Cortex of kidney (tissue), 1 donor: Measurements from ENCODE around the gene TSHZ2.

Experiments
- DNase-seq: peaks from one replicate; lab custom pipeline; 2025; lab: John Stamatoyannopoulos, UW

TSHZ2 gene

DNA sequence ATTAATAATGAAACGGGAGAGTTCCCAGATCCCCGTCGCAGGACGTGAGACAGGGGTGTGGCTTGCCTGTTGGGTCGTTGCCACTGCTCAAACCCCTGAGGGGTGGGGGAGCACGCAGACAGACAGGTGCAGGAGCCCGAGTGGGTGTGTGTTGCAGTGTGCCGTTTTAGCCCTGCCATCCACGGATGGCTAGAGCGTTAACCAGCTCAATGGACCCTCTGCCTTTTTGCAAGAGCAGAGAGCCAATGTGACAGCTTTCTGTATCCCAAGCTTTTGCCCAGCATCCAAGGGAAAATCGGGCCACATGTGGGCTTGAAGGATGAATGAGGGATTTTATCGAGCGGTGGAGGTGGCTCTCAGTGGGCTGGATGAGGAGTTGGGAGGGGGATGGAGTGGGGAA is 237.9 kb downstream of the TSHZ2 start:
- DNase-seq = no peak

DNA sequence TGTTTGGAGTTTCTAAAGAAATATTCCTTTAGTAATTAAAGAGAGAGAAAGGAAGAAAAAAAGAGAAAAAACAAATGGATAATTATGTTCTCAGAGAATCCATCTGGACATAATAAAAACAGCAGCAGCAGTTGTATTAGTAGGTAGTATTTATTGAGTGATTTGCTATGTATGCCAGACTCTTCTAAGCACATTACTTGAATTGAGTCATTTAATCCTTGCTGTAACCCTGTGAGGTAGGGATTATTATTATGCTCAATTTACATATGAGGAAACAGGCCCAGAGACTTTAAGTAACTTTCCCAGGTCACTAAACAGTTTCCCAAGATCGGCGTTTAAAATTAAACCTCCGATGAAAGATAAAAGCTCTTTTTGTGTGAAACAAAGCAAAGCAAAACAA is 238.8 kb downstream of the TSHZ2 start:
- DNase-seq = no peak

DNA sequence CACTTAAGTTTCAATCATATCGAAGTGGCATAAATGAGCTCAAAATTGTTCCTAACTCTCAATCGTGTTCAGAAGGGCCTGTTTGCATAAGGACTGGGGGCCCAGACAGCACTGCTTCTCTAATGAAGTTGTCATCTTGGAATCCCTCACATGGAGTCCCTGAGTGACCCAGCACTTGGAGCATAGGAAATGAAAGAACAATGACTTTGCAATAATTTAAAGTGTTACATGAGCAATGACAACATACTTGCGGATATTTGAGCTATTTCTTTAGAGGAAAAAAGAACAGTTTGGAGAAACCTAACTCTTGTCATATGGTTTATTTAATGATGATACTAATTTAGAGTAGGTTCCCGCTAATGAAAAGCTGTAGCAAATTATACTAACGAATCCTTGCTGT is 239.9 kb downstream of the TSHZ2 start:
- DNase-seq = no peak

DNA sequence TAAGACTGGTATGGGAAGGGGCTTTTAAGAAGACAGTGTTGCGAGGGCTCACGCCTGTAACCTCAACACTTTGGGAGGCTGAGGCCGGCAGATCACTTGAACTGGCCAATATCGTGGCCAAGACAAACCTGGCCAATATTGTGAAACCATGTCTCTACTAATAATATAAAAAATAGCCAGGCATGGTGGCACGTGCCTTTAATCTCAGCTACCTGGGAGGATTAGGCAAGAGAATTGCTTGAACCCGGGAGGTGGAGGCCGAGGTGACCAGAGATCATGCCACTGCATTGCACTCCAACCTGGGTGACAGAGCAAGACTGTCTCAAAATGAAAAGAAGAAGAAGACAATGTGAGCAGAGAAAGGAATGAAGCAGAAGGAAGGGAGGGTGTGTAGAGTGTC is 242.2 kb downstream of the TSHZ2 start:
- DNase-seq = no peak

DNA sequence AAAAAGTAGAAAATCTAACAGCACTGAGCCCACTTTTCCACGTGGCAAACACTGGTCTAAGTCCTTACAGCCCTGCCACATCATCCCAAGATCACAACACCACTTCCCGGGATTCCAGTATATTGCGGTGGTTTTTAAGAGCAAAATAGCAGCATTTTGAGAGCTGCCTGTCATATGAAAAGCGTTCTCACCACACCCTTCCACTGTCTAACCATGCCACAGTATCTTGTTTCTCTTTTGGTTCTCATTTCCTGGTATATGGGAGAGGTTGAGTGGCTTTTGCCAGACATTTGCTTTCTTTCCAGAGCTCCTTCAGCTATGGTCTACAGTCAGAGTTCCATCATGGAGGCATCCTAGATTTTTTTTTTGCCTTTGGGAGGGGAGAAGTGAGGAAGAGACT is 243.0 kb downstream of the TSHZ2 start:
- DNase-seq = no peak

DNA sequence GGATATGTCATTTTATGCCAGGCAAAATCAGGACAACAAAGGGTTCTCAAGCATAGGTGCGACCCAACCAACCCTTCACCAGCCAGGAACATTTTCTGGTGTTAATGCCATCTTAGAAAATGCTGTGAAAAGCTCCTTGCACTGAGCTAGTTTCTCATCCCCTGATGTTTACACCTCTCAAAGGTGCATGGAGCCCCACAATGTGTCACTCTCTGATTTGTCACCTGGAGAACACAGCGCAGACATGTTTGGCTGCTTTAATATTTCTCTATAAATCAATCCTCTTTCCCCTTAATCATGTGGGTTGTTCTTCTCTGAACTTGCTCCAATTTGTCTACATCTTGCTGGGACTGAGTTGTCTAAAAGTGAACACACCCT is 244.3 kb downstream of the TSHZ2 start:
- DNase-seq = no peak

DNA sequence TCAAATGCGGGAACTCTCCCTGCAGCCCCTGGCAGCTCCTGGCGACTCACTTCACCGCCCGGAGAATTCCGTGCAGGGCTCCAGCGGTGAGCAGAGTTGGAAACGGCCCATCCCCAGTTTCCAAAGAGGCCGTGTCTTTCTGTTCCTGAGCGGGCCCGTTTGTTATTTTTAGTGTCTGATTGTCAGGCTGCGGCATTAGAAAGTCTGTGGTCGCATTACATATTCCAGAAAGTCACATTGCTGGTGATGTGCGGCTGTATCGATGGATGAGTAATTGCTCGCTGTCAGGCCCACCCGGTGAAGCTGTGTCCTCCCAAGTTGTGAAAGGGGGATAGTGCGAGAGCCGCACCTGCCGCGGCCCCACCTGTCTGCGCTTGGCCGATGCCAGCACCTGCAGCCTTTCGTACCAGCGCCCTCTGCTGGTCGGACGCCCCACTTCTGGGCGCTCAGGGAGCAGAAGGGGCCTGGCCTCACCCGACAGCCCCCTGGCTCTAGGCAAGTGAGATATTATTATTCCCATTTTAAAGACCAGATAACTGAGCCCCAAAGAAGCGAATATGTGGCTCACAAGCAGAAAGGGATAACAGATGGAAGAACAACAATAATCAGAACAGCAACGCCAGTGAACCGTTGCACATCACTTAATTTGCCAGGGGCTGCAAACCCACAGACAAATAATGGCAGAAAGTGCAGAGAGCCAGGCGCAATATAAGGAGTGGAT is 244.9 kb downstream of the TSHZ2 start:
- no peak for DNase-seq

DNA sequence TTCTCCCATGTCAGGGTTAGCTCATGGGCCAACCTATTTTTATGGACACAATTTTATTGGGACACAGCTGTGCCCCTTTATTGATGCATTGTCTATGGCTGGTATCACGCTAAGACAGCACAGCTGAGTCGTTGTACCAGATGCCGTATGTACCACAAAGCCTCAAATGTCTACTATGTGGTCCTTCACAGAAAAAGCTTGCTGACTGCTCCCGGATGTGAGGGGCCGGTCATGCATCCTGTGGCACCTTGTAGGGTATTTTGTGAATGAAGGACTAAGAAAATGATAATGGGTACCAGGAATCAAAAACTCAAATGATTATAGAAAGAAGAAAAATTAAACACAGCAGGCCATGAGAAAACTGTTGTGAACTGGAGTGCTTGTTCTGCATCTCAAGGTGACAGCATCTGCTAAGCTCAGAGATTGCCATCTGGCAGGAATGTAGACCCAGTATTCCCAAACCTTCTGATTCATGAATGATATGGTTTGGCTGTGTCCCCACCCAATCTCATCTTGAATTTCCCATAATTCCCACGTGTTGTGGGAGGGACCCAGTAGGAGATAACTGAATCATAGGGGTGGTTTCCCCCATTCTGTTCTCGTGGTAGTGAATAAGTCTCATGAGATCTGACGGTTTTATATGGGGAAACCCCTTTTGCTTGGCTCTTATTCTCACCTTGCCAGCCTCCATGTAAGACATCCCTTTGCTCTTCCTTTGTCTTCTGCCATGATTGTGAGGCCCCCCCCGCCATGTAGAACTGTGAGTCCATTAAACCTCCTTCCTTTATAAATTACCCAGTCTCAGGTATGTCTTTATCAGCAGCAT is 248.5 kb downstream of the TSHZ2 start:
- no peak for DNase-seq

DNA sequence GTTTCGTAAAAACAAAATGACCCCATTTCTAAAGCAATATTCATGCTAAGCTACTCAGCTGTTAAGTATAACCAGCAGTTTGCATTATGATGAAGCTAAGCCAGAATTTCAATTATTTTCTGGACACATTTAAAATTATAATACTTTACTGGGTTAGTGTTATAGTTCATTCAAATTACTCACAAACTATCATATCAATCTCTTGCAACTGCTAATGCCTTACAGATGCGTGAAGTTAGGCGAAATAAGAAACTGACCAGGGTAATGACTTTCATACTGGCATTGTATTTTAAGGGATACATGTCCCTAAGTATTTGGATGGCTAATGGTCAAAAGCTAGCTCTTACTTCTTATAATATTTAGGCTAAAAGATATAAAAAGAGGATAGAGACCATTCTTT is 249.6 kb downstream of the TSHZ2 start:
- DNase-seq = no peak

DNA sequence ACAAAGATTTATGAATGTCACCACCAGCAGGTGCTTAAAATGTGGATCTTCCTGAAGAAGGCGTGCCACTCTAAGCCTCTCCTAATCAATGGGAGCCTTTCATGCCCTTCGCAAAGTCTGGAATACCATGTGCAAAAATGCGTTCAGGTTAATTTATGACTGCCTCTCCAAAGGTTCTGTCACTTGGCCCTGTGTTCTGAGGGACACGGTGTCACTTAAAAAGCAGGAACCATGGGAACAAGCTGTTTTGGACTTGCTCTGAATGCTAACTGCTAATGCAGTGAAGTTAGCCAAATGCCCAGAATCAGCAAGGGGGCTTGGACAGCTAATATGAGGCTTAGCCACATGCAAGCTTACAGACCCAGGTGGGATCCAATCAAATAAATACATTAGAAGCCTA is 250.3 kb downstream of the TSHZ2 start:
- DNase-seq = no peak

DNA sequence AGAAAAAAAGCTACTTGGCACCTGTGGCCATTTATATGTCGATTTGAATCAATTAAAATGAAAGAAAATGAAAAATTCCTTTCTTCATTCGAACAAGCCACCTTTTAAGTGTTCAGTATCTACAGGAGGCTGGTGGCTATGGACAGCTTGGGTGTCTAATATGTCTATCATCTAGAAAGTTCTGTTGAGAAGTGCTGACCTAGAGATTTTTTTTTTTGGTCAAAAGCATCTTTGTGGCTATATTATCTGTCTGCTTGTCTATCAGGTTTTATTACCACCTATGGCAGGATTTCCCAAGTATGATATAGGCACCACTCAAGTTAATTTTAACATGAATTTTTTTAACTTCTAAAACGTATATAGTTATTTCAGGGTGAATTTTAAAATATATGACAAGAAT is 250.8 kb downstream of the TSHZ2 start:
- DNase-seq = no peak

DNA sequence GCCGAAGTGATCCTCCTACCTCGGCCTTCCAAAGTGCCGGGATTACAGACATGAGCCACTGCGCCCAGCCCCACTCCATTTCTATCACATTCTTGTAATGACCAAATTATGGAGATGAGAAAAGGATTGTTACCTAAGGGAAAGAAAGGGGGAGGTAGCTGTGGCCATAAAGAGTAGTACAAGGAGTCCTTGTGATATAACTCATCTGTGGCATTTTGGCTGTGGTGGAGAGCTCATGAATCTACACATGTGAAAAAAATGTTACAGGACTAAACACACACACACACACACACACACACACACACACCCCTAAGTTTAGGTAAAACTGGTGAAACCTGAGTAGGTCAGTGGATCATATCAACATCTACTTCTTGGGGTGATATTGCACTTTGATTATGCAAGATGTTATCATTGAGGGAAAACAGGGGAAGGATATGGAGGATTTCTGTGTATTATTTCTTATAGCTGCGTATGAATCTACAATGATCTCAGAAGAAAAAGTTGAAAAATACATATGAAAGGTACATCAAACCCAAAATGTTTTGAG is 251.5 kb downstream of the TSHZ2 start:
- no peak for DNase-seq

DNA sequence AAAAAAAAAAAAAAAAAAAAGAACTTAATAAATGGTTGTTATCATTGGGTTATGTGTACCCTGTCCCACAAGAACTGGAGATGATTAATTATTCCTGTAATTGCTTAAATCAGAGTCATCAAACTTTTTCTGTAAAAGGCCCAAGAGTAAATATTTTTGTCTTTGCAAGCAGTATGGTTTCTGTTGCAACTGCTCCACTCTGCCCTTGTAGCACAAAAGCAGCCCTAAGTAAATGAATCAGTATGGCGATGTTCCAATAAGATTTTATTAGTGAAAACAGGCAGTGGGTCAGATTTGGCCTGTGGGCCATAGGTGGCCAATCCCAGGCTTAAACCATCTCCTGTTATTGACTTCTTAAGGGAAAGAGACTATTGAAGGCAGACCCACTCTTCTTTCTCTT is 252.7 kb downstream of the TSHZ2 start:
- DNase-seq = no peak

DNA sequence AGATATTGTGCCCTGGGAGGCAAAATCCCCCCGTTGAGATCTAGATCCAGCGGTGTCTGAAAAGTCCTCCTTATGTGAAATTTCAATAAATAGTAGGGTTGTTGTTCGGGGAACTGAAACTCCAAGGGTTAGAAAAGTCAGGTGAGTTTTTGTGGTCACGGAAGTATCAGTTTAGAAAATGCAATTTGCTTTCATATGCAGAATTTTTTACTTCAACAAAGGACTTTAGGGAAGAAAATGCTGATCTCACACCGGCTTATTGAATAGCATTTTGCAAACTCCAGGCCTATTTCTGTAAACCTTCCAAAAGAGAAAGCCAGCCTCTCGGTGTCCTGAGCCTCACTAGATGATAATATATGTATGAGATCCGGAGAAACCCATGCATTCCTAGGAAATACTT is 254.7 kb downstream of the TSHZ2 start:
- no peak for DNase-seq

DNA sequence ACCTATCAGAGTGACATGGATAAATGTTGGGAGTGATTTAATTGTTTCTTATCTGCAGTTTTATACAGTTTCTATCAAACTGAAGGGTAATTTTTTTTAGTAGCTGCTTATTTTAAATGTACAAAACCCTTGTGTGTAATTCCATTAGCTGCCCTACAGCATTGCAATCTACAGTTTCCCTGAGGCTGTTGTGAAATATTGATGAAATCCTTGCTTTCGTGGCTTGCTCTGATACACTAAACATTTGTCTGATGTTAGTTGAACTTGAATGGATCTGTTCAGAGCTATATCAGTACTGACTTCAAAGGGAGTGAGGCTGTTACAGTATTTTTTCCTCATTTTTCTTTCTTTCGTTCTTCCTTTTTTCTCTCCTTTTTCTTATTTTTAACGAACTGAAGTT is 255.4 kb downstream of the TSHZ2 start:
- DNase-seq = no peak

DNA sequence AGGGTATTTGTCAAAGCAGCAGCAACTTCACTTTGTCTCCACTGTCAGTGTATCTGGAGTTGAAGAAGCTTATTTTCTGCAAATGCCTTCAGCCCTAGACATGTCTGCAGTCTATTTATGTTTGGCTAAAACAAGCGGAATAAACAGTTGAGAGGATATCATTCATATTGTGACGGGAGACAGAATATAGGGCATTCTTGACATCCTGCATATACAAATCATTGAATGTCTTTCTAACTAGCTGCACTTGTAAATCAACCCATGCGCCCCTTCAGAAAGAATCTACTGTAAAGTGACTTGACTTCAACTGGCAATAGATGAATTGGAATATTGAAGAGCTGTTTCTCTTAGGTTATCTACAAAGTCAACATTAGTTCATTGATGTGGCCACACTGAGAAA is 258.9 kb downstream of the TSHZ2 start:
- no peak for DNase-seq

DNA sequence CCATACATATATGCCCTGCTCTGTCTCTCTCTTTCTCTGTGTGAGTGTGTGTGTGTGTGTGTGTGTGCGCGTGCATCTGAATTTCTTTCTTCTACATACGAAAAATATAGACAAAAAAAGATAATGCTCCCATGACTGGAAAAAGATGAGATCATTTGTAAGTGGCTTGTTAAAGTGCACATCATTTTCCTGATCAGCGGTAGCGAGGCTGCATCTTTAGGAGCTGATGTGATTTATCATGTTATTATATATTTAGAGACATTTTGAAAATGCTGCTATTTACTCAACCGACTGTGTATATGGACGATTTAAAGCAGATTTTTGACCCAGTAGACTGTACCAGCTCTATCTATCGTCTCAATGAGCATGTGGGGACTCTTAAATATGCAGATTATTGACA is 265.3 kb downstream of the TSHZ2 start:
- DNase-seq = no peak

DNA sequence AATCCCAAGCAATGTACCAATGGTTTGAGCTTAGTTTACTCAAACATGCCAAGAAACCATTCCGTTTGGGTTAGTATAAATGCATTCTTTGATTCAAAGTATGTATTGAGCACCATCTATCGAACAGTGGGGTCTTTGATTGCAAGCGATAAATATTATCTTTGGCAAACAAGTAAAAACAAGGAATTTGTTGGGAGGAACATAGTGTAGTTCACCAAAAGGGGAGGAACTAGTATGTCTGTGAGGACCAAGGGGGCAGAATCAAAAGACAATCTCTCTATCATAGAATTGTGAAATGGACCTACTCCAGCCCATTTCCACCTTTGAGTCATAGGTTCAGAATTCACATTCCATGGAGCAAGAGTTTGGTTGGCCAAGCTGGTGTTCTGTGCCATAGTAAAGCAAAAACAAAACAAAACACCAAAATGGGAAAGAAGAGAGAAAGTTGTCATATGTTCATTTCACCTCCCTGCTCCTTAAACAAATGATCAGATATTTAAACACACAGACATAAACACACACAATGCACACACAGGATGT is 266.0 kb downstream of the TSHZ2 start:
- DNase-seq = no peak

DNA sequence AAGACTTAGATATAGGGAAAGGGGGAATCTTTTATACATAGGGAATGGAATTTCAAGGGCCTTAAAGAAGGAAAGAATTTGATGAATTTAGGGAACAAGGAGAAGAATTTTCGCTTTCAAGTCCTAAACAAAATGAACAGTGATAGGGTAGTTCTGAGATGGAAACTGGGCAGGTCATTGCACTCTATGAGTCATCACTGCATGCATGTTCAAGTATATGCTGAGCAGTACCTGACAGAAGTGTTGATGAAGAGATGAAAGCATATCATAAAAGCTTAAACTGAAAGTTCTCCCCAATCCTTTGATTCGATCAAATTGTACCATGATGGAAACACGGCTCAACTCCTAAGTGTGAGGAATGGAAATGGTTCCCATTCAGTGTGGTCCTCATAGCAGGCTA is 271.0 kb downstream of the TSHZ2 start:
- no peak for DNase-seq

DNA sequence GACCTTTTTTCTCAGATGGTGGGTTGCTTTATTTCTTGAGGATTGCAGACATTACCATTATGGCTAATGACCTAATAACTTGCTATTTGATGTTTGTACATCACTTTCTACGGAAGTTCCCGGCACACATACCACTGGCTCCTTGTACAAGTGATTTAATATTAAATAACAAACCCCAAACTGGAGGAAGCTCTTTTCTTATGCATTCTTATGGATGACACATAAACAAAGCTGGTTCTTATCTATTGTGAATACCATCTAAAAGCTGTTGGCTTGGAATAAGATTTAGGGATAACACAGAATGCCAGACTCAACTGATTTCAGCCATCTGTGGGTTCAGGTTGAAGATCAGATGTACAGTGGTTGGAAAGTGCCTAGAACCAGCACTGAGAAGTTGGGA is 272.6 kb downstream of the TSHZ2 start:
- no peak for DNase-seq

DNA sequence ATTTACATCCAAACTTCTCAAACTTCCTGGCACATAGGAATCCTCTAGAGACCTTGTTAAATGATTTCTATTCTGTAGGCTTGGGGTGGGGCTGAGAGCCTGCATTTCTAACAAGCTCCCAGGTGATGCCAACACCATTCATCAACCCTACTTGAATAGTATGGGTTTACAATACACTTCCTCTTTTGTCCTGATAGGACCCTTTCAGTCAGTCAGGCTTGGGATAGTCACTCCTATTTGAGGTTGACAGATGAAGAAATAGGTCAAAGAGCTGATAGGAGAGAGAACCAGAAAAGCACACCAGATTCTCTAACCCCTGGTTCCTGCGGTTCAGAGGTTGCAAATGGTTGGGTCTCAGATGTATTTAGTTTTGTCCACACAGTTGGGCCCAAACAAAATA is 273.4 kb downstream of the TSHZ2 start:
- no peak for DNase-seq

DNA sequence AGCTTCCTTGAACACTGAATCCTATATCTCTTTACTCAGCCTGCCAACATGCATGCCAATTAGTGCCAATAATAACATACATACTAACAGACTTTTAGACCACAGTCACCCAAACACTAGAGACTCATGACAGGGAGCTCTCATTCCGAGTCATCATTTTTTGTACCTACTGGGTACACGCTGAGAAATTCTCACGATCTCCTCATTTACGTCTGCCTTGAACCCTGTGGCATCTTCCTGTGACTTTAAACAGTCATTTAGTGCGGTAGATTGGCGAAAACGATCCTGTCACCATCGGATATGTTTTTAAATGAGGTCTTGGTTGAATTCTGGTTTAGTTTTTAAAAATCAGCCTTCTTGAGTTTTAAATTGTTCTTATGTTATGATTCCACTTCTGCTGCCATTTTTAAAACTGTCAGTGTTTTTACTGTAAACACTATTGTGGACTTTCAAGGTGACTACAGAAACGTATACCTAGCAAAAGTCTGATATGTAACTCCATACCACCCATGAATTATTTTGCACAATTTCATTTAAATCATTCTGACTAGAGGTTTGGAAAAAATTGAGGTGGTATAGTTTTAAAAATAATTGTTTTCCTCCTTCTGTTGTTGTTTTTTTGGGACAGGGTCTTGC is 275.4 kb downstream of the TSHZ2 start:
- no peak for DNase-seq

DNA sequence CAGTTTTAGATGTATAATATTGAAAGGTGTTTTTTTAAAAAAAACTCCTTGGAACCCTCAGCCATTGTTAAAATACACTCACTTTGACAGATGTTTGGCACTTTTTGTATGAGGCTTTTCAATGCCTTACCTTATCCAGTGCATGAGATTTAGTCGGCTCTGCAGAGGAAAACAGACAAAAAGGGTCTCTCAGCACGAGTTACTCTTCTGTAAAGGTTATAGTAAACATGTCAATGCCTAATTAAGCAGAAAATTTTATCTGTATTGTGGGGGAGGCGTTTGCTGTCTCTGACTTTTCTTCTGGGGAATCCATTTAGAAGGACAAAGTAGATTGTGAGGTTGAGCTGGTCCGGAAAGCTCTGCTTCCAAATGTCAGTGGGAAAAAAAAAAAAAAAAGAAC is 278.3 kb downstream of the TSHZ2 start:
- no peak for DNase-seq
